ENCODE data around the gene DNAJB5. TPM values are rescaled to one million over a fixed set of nuclear protein-coding genes. Genes with fewer than 3 reads are reported as not detected.
A peak's percentile ranks its signal among the peaks of the same experiment; 100 is the strongest.

The DNAJB5 gene
- total RNA-seq, 1 donor from 2014 or later = 28.7 TPM

GRCh38 chr9:34985311-34985899 is 4.1 kb upstream of the DNAJB5 start:
- H3K27ac Mint-ChIP-seq (ENCODE audit: unreplicated experiment) = no peak overlapping the region
- H3K4me3 Mint-ChIP-seq = peak overlapping the region; percentile 84
- peak; percentile 86 for TF ChIP-seq CTCF (conservative IDR thresholded peaks at IDR 0.05)
- peaks cover 47% of the 10 kb centered on the region for H3K4me1 Mint-ChIP-seq
- peak; percentile 76 for DNase-seq (ENCODE audit: low read depth, low spot score)
- H3K9me3 Mint-ChIP-seq = no peaks in the 10 kb centered on the region
- no peaks in the 10 kb centered on the region for H3K36me3 Mint-ChIP-seq (ENCODE audit: low read depth)
- no peaks in the 10 kb centered on the region for H3K27me3 Mint-ChIP-seq (ENCODE audit: low read depth)

DNA sequence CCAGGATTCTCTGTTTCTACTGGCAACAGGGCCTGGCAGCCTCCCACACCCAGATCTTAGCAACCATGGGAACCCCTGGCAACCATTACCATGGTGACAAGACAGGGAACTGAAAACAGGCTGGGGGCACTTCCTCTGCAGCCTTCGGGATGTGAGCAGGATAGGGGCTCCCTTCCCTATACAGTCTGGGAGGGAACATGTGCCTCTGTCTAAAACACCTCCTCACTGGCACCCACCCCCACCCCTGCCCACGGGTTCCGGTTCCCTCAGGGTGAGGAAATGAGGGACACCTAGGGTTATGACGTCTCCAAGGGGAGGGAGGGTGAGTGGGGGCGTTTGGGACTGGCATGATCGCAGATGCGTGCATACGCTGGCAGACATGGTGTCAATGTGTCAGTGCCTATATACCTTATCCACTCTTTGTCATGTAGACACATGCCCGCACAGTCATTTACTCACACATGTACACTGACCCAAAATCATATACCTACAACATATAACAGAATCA is 3.0 kb upstream of the DNAJB5 start:
- H3K4me1 Mint-ChIP-seq = peaks cover 55% of the 10 kb centered on the region
- H3K27me3 Mint-ChIP-seq (ENCODE audit: low read depth) = no peaks in the 10 kb centered on the region
- TF ChIP-seq CTCF (conservative IDR thresholded peaks at IDR 0.05) = no peak
- H3K9me3 Mint-ChIP-seq = no peaks in the 10 kb centered on the region
- peak; percentile 55 for DNase-seq (ENCODE audit: low read depth, low spot score)
- H3K27ac Mint-ChIP-seq (ENCODE audit: unreplicated experiment) = peak overlapping the region; percentile 40
- H3K4me3 Mint-ChIP-seq = peak overlapping the region; percentile 31
- no peaks in the 10 kb centered on the region for H3K36me3 Mint-ChIP-seq (ENCODE audit: low read depth)

GRCh38 chr9:34987160-34987901 is 2.2 kb upstream of the DNAJB5 start:
- Mint-ChIP-seq H3K9me3 (no peaks in the 10 kb centered on the region), H3K27ac (ENCODE audit: unreplicated experiment) (no peak overlapping the region), H3K36me3 (ENCODE audit: low read depth) (no peaks in the 10 kb centered on the region), H3K27me3 (ENCODE audit: low read depth) (no peaks in the 10 kb centered on the region), H3K4me1 (peaks cover 58% of the 10 kb centered on the region), H3K4me3 (peak overlapping the region; percentile 31)
- TF ChIP-seq CTCF (conservative IDR thresholded peaks at IDR 0.05) = no peak
- no peak for DNase-seq (ENCODE audit: low read depth, low spot score)

DNA sequence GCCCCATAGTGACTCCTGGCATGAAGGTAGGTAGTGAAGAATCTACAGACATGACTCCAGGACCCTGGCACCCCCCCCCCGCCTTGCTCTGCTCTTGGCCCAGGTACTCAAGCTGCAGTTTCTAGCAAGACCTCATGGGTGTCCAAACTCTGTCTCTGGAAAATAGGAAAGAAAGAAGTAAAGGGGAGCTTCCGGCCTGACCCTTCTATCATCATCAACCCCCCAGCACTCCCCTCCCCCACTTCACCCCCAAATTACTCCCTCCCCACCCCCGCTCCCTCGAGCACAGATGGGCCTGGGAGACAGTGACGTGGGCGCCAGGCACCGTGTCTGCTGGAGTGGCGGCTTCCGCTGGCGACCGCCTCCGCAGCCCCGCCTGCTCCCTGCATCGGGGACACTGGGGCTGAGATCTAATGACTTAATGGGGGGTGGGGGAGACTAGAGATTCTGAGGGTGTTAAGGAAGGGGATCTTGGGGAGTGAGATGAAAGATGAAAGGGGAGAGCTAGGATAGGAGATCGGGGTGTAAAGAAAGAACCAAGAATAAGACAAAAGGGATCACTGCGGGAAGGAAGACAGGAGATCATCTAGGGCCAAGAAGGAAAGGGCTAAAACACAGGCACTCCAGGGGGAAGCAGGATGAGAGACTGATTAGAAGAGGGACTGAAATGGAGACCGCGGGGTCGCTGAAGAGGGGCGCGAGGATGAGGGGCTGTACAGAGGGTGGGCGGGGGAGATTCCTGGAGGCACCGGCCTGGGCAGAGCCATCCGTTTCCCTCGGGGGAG is 1.1 kb upstream of the DNAJB5 start:
- Mint-ChIP-seq H3K27ac (ENCODE audit: unreplicated experiment) (peak overlapping the region; percentile 93), H3K36me3 (ENCODE audit: low read depth) (no peaks in the 10 kb centered on the region), H3K4me1 (peaks cover 61% of the 10 kb centered on the region), H3K27me3 (ENCODE audit: low read depth) (no peaks in the 10 kb centered on the region), H3K4me3 (peak overlapping the region; percentile 96), H3K9me3 (no peaks in the 10 kb centered on the region)
- no peak for DNase-seq (ENCODE audit: low read depth, low spot score)
- TF ChIP-seq CTCF (conservative IDR thresholded peaks at IDR 0.05) = no peak

- H3K4me1 Mint-ChIP-seq = peaks cover 61% of the 10 kb centered on the region
- H3K27me3 Mint-ChIP-seq (ENCODE audit: low read depth) = no peaks in the 10 kb centered on the region
- TF ChIP-seq CTCF (conservative IDR thresholded peaks at IDR 0.05) = no peak
- H3K9me3 Mint-ChIP-seq = no peaks in the 10 kb centered on the region
- DNase-seq (ENCODE audit: low read depth, low spot score) = peak; percentile 64
- H3K27ac Mint-ChIP-seq (ENCODE audit: unreplicated experiment) = peak overlapping the region; percentile 96
- peak overlapping the region; percentile 88 for H3K4me3 Mint-ChIP-seq
- no peaks in the 10 kb centered on the region for H3K36me3 Mint-ChIP-seq (ENCODE audit: low read depth)
Observed at GRCh38 chr9:34989946-34990635, 546 bp downstream of the DNAJB5 start.

Data from neural crest cell (in vitro differentiated cells).